NCI-H146 treated with DMSO at 0.1 percent for 48 hours (cell line): ENCODE results near the gene ITGA11.

Experiments
- DNase-seq: peaks from one replicate; lab custom pipeline; 2025; ENCODE audit not compliant: unreplicated experiment; lab: John Stamatoyannopoulos, UW

Gene ITGA11

DNA sequence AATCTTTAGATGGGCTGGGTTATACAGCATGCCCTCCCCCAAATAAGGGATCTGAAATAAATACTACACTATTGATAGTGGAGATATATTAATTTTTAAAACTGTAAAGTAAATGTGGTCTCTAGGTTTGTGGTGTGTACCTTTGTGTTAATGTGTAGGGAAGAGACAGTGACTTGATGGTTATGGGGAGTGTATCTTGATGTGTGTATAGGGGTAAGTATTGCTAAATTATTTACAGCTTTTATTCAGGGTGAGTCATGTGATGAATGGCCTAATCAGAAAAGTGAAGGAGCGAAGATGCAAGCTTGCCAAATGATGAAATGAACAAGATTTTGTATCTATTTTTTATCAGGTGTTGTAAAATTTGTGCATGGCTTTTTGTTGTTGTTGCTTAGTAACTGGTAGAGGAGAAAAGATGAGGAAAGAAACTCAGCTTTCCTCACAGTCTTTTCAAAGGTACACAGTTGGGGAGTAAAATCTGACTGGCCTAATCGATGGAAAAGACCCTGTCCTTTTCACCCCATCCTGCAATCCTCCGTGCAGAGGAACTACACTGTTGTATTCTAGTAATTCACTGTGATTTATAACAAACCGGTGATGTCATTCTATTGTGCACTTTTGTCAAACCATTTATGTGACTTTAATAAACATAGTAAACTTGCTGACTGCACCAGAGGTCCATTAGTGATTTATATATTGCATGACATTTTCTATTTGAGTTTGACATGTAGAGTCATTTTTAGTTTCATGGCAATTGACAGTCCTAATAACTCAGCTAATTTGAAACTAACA is 136.8 kb downstream of the ITGA11 start:
- DNase-seq: no peak

GRCh38 chr15:68292967-68293366 is 139.0 kb downstream of the ITGA11 start:
- no peak for DNase-seq

DNA sequence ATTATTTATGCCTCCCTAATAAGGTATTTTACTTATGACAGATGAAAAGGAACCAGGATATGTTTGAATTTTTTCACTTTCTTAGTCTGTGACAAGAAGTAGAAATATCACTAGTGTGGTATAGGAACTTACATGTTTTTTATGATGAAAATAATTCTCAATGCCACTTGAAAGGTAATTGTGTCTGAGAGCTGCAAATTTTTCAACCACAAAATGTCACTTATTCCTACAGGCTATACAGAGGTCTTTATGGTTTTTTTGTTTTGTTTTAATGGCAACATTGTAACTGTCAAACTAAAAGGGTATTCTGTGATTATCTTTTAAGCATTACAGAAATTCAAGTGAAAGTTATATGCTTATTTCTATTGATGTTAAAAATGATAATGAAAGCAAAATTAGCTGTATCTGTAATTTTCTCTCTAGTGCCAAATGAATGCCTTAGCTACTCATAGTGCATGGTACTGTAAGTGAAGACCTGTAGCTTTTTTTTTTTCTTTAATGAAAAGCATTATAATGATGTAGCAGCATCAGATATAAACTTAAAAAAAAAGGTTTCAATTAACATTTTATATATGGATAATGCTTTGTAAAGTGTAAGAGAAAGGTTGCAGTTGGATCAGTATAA is 139.7 kb downstream of the ITGA11 start:
- DNase-seq: no peak

DNA sequence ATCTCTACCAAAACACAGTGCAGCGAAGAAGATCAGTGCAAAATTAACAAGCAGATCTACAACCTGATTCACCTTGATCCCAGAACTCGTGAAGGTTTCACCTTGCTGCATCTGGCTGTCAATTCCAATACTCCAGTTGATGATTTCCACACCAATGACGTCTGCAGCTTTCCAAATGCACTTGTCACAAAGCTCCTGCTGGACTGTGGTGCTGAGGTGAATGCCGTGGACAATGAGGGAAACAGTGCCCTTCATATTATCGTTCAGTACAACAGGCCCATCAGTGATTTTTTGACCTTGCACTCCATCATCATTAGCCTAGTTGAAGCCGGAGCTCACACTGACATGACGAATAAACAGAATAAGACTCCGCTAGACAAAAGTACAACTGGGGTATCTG is 141.2 kb downstream of the ITGA11 start:
- no peak for DNase-seq

GRCh38 chr15:68289621-68290352 is 142.2 kb downstream of the ITGA11 start:
- DNase-seq: no peak

- DNase-seq: no peak
Observed at GRCh38 chr15:68289057-68289456, 142.9 kb downstream of the ITGA11 start.

GRCh38 chr15:68286256-68286655 is 145.7 kb downstream of the ITGA11 start:
- DNase-seq: no peak

- peak; percentile 28 for DNase-seq
Observed at GRCh38 chr15:68285259-68285980, 146.5 kb downstream of the ITGA11 start.

DNA sequence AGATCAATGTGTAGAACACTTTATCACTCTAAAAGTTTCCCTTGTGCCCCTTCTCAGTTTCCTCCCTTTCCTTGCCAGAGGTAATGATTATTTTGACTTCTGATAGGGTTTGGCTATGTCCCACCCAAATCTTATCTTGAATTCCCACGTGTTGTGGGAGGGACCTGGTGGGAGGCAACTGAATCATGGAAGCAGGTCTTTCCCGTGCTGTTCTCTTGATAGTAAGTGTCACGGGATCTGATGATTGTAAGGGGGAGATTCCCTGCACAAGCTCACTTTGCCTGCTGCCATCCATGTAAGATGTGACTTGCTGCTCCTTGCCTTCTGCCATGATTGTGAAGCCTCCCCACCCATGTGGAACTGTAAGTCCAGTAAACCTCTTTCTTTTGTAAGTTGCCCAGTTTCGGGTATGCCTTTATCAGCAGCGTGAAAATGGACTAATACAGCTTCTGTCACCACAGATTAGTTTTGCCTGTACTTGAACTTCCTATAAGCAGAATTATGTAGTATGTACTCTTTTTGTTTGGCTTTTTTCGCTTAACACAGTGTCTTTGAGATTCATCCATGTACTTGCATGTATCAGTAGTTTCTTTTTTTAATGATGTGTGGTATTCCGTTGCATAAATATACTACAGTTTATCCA is 147.2 kb downstream of the ITGA11 start:
- no peak for DNase-seq

GRCh38 chr15:68283401-68283800 is 148.6 kb downstream of the ITGA11 start:
- no peak for DNase-seq

DNA sequence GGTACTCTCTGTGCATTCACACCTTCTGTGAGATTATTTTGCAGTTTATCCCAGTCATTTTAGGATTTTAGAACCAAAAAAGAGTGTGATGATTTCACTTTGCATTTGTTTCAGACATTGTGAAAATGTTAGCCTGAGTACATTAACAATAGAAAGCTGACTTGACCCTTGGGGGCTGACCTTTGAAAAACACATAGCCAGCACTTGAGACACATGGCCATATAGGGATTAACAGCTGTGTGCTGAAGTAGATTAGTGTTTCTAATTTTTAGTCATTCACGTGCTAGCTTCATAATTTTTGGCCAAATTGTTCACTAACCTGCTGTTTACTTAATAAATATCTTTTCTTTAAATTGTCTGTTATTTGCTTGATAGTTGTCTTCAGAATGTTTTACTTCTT is 151.0 kb downstream of the ITGA11 start:
- DNase-seq: no peak

- DNase-seq: no peak
Observed at GRCh38 chr15:68279779-68280753, 151.9 kb downstream of the ITGA11 start.

DNA sequence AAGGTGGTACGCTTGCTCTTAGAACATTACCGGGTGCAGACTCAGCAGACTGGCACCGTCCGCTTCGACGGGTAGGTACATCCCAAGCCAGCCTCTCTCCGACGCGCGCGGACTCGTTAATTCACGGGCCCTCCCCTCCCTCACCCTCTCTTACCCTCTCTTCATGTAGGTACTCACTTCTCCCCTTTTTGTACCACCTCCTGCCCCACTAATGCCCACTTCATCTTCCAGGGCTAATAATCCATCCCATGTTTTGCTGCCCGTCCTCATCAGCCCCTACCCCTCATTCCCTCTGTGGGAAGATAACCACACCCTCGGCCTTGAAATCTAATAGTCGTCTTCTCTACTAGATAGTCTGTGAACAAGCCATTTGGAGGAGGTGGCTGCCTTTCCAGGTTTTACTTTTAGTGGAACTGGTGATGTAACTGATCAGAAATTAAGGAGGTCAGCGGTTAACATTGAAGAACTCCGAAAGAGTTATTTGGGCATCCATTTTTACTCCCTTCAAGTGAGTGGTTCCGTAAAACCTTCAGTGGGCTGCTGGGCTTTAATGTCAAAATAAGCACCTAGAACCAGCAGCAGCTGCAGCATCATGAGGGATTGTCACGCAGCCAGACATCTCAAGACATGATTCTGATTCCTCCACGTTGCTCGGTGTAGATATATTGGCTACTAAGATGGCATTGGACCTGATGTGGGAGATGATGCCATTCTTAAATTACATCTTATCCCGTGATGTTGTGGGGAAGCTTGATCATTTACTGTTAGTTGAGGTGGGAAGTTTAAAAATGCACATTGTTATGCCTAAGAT is 153.2 kb downstream of the ITGA11 start:
- peak; percentile 10 for DNase-seq

DNA sequence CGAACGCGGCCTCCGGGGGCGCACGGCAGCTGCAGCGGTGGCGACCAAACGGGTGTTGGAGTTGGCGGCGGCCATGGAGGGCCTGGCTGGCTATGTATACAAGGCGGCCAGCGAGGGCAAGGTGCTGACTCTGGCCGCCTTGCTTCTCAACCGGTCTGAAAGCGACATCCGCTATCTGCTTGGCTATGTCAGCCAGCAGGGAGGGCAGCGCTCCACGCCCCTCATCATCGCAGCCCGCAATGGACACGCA is 153.7 kb downstream of the ITGA11 start:
- no peak for DNase-seq

DNA sequence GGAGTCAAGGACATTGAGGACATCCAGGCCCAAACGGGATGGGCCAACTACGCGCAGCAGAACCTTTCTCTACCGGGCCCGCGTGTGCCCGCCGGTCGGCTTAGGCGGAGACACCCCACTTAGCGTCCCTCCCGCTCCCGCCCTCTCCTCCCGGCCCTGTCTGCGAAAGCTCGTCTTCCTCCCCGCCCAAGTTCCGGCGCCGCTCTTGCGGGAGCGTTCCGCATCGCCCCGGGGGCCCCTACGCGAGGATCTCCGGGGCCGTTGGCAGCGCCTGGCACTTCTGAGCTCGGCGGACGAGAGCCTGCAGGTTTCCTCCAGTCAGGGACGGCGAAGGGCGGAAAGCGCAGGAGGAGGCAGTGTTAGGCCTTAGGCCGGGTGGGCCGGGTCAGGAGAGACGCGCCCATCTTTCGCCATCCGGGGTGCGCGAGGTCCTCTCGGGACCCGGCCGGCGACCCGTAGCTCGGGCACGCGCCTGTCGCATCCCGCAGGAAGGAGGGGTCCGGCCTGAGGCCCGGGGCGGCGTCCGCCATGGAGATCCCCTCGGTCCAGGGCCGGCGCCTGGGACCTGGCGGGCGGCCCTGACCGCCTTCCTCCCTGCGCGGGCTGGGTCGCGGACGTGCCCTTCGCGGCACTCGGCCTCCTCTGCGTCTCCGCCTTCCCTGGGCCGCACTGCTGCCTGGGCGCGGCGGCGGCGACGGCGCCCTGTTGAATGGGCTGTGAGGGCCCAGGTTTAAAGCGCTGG is 154.2 kb downstream of the ITGA11 start, which contains the start of gene FEM1B:
TSS of gene FEM1B (plus strand) at position 143 of the 742 bp plus-strand sequence. CDS start 673 bp downstream, outside the sequence.
- peak; percentile 63 for DNase-seq

GRCh38 chr15:68277131-68277602 is 154.8 kb downstream of the ITGA11 start:
- peak; percentile 61 for DNase-seq

GRCh38 chr15:68276668-68277067 is 155.3 kb downstream of the ITGA11 start:
- no peak for DNase-seq

DNA sequence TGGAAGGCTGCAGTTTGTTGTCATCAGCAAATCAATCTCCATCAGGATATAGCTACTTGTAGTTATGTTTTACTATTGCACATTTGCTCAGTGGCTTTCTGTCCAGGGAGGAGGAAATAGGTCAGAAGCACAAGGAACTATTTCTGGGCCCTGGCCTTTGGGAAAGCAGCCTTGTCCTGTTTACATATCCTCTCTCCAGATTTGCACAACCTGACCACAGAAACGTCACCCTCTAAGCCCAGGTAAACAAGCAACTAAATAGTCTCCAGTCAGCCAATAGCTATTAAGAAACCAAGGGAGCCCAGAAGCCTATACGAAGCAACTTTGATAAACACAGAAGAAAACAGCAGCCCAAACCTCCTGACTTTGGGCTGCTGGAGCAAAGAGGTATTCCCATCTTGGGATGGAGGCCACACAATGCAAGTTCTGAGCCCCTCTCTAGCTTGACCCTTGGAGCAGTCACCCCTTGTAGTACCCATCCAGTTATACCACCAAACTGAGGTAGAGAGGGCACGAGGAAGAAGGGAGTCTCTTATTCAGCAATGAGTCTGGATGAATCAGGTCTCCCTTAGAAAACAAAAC is 156.7 kb downstream of the ITGA11 start:
- DNase-seq: no peak
